NCI-H345 (cell line): ENCODE data around the gene PPP1R7.

Experiments
- DNase-seq: peaks from one replicate; lab custom pipeline; 2025; lab: John Stamatoyannopoulos, UW

PPP1R7 gene

DNA sequence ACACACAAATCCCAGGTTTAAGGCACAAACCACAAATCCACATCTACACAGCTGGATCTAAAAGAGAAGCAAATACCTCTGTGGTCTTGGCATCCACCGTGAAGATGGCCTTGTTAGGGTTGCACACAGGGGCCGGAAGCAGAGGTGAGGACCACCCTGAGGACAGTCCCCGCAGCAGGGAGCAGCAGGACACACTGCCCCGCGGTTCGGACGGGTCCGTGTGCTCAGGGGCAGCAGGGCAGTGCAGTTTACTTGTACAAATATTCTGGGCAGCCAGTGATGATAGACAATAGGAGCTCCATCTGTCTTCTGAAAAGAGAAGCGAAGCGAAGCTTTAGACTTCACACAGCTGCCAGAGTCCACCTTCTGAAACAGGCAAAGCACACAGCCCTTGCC, 9.8 kb upstream of the PPP1R7 start:
- no peak for DNase-seq

DNA sequence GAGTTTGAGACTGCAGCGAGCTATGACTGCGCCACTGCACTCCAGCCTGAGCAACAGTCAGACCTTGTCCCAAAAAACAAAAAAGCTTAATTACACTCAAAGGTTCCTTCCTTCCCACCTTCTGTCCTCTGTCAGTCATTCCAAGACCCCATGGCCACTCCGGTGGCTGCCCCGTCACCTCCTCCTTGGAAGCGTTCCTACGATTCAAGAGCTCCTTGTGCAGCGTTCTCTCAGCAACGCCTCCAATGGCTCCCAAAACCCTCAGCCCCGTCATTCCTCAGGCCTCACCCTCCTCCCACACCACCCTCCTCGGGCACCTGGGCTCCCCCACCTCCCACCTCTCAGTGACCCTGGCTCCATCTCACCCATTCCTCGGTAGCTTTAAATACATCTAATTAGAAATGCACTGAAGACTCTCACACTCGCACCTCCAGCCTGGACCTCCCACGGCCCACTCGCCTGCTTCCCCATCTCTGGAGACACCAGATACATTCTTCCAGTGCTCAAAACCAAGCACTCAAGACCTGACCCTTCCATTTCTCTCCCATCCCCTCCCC, 9.0 kb upstream of the PPP1R7 start:
- DNase-seq = no peak

DNA sequence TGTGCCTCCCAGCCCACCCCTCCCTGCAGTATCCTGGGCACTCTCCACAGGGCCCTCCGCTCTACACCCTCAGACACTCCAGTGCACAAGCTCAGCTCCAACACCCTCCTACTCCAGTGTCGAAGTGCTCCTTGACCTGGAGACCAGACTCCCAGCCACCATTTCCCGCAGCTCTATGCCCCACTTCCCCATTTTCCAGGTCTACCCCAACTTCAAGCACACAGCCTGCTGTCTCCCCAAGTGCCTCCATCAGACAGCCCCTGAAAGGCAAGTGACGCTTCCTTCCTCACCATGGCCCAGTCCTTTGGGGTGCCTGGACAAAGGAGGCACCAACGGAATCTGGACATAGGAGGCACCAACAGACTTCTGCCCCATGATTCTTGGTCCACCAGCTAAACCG, 8.2 kb upstream of the PPP1R7 start:
- no peak for DNase-seq

DNA sequence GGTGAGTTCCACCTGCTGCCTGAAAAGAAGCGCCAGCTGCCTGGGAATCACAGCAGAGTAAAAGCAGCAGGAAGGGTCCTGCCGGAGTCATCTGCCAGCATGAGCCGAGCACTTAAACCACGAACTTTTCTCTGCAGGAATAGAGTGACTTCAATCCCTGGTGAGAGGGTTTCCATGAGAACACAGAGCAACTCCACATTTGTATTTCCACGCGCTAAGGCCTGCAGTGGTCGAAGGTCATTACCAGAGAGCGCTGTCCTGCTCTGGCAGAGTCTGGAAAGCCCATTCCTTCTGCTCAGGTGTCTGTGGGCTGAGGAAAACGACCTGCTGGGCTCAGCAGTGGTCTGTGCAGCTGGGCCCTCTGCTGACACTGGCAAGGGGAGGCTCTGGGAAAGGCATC, 7.7 kb upstream of the PPP1R7 start:
- DNase-seq = no peak

DNA sequence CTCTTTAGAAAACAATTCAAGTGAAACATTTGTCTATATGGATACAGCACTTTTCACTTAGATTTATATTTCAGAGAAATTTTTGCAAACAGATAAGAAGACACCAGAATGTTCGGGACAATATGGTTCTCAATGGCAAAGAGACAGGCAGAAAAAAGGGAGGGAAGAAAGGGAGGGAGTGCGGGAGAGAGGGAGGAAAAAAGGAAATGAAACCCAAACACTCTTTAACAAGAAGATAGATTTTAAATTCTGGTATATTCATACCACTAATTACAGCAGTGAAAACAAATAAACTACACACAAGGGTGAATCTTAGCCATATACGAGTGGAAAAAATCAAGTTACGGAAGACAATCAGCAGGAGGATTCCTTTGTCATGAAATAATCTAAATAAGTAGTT, 4.0 kb upstream of the PPP1R7 start:
- no peak for DNase-seq

DNA sequence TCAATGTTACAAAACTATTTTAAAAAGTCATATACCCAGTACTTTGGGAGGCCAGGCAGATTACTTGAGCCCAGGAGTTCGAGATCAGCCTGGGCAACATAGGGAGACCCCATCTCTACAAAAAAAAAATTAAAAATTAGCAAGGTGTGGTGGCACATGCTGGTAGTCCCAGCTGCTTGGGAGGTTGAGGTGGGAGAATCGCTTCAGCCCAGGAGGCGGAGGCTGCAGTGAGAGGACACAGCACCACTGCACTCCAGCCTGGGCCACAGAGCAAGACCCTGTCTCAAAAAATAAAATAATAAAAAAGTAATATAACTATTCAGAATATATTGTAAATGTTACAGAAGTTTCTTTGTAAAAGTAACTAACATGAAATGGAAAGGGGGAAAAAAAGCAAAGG, 2.9 kb upstream of the PPP1R7 start:
- no peak for DNase-seq

DNA sequence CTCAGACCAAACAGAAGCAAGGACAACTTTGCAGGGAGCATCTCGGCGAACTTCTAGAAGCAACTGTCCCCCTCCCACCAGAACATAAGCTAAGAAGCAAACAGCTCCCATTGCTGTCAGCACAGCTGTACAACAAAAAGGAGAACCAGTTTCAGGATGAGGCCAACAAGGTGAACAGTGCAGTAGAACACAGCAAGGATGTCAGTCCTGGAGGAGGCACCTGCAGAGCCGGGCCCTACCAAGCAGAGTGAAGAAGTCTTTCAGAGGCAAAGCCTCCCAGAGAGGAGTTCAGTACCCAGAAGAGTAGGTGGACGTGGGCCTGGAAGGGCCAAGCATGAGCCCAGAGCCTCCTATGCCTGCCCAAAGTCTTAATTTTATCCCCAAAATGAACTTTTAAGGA, 2.0 kb upstream of the PPP1R7 start:
- DNase-seq = no peak

DNA sequence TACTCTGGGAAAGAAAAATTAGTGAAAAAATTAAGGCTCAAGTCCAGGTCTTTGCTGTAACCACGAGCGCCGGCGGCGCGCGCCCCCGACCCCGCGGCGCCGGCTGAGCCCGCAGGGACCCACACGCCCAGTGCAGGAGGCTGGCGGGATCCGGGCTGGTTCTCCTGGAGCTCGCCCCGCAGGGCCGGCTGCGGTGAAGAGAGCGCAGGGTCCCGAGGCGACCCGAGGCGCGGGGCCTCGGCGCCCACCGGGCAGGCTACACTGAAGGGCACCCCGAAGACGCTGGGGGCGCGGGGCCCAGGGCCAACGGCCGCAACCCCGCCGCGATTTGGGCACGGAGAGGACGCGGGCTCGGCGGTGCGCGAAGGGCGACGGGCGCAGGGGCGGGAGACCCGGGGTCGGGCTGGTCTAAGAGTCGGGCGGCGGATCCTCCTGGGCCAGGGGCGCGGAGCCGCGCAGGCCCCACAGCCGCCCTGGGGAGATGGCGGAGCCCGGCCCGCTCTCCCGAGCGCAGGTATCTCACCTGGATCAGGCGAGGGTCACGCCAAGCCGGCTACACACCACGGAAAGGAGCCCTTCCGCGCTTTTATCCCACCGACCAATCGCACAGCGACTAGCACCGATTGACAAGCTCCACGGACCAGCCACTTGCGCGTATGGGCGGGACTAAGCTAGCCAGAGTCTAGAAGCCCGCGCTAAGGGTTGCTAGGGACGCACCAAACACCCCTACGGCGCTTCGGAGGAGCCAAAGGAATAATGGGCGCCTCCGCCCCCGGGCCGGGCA, 1.2 kb upstream of the PPP1R7 start, which contains the start of gene PASK:
Gene PASK, minus strand, starts transcription at position 582 of the 784 bp plus-strand sequence. CDS start 6,440 bp downstream, outside the sequence.
- DNase-seq = peak; percentile 99

DNA sequence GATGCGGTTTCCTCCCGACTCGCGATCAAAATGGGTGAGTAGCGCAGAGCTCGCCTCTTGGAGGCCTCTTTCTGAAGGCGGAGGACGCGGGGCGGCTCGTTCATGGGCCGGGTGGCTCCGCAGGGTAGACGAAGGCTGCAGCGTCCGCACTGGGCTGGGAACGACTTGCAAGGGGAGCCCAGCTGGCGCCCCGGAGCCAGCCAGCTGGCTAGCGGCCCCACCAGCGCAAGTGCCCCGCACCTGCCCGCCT, 667 bp upstream of the PPP1R7 start:
- DNase-seq = no peak

DNA sequence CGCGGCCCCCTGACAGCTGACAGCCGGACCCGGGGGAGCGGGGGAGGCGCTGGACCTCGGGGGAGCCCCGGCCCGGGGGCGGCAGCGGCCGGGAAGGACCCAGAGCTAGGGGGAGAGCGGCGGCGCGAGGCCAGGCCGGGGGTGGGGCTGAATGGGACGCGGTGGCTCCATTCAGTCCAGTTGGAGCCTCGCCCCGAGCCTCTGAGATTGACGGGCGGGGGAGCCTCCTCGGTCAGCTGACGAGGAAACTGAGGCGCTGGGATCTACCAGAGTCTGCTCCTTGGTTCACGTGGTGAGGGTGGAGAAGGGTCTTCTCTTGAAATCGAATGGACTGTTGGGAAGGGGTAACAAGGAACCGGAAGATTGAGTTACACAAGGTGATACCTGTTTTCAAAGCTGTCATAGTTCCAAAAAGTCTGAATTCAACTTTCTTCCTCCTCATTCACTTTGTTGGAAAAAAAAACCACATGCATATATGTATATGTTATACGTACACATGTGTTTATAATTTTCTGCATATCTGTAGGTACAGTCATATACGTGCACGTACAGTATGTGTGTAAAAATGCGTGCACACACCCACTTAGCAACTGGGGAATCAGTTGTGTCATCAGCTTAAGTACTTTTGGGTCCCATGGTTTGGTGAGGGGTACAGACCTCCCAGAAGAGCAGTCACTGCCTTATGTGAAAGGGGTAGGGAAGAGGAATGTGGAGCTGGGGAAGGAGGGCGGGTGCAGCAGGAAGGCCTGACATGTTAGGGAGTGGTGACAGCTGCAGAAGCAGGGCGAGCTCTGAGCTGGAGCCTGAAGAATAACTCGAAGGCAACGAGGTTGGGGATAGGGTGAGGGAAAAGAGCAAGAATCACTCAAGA, 628 bp downstream of the PPP1R7 start:
- DNase-seq = no peak

DNA sequence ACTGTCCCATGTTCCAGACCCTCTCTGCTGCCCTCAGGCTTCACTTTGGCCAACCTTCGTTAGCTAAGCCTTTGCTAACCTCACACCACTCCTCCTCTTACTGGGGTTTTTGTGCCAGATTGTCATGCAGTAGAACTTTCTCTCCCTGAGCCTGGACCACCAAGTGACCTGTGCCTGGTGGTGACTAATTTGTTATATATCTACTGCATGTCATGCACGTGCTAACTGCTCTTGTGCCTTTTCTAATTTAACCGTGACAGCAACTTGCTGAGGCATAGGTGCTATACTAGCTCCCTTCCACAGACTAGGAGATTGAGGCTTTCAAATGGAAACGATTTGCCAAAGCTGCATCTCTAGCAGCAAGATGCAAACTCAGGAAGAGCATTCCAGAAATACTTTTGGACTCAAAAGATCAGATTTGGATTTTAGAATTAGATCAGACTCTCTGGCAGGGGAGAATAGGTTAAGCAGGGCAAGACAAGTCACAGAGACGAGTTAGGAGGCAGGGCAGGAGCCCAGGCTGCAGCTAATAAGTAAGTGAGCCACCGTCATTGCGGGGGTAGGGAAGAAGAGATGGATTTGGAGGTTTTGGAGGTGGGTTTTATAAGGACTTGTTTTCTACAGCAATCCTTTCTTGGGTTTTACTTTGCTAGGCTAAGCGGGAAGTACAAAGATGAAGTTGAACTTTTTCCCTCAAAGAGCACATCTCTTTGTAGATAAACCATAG, 1.8 kb downstream of the PPP1R7 start:
- no peak for DNase-seq

DNA sequence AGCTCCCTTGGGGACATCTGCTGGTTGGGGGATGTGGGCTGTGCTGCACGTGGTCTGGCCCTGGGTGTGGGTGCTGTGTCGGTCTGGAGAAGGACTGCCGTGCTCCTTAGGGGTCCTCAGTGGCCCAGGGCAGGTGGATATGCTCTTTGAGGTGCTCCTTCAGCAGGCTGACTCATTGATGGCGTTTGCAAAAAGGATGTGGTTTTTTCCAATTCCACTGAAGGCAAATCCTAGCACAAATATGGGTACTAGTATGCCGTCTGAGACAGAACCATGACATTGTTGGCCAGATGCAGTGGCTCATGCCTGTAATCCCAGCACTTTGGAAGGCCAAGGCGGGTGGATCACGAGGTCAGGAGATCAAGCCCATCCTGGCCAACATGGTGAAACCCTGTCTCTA, 3.3 kb downstream of the PPP1R7 start:
- DNase-seq = no peak

DNA sequence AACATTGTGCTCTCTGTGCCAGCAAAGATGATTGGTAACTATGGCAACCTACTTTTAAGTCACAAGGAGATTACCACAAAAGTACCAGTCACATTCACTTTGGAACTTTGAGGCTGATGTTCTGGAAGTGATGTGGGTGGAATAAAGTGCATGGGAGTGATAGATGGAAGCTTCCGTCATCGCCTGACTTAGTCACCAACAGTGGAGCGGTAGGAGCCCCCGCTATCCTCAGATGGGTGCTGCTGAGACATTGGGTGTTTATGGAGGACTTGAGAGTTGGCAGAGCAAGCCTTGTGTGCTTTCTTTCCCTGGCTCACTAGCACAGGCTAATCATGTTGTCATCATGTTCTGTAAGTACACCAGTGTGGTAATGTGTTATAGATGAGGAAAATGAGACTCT, 4.6 kb downstream of the PPP1R7 start:
- no peak for DNase-seq

DNA sequence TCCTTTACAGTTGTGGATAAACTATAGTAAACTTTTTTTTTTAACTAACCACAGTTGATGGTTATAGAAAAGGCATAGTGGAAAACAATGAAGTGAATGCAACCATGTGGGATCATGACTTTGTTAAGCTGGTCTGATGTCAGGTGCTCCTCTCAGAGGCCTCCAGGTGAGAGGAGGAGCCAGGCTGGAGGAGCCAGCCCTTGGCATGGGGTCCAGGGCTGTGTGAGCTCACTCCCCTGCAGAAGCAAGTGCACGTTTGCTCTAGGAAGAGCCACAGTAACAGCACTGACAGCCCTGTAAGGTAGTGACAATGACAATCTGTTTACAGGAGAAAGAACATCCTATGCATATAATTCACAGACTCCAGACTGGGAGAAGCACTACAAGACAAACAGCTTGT, 5.7 kb downstream of the PPP1R7 start:
- no peak for DNase-seq

DNA sequence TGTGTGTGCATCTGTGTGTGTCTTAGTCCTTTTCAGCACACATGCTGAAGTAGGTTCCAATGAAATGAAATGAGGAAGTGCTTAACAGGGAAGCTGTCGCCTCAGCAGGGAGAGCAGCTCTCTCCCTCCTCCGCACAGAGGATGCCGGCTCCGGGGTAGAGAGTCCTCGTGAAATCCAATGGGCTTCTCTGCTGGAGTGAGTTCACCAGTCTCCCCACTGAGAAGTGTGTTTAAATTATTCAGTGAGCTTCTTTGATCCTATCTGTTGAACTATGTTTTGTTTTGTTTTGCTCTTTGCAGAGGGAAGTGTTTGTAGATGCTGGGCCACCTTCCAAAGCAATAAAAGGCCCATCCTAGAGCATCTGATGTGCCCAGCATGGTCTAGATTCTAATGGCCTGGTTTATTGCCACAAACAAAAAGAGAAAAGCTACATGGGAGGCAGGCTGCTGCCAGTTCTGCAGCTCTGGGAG, 6.7 kb downstream of the PPP1R7 start:
- peak; percentile 80 for DNase-seq

DNA sequence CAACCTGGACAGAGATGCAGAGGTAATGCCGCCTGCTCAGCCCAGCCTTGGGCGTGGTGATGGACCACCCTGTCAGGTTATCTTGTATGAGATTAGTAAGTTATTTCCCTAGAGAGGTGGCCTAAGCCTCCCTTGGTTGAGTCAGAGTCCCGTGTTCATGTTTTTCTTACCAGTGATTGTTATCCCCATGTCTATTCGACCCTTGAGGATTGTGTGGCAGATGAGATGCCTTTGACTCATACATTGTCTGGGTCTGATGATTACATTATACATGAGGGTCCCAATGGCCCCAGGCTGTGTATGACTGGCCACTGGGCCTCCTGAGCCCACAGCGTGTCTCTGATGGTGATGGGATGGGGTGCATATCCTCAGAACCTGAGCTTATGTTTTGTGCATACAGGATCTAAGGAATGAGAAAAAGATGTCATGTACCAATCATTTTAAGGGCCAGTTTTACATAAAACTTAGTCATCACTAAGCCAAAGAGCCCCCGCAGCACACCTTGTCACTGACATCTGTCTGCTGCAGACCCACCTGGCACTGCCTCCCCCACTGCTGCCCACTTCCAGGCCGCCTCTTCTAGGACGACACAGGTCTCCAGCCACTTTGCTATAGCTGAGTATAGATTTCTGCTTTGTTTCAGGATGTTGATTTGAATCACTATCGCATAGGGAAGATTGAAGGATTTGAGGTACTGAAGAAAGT, 7.7 kb downstream of the PPP1R7 start:
- no peak for DNase-seq

DNA sequence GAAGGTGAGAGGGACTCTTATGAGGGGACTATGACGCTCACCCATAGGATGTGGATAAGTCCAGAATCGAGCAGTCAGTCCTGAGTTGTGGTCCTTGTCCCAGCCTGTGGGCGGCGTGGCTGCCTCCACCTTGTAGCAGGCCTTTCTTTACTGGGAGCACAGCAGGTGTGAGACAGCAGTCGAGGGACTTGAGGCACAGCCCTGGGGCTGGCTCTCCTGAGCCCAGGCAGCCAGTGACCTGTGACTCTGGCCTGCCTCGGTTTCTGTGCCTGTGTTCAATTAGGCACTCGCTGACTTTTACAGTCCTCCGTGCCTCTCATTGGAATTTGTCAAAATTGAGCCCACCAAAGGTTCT, 8.3 kb downstream of the PPP1R7 start:
- DNase-seq = no peak

DNA sequence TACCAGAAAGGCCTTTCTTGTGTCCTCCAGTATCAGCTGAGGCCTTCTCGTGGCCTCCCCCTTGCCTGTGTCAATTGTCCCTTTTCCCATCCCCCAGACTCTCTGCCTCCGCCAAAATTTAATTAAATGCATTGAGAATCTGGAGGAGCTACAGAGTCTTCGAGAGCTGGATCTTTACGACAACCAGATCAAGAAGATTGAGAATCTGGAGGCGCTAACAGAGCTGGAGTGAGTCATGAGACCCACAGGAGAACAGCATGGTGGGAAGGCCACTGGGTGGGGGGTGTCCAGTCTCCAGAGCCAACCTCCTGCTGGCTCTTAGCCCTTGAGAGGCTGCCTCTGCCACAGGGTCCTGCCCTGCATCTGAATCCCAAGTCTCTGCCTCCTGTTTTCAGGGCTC, 8.8 kb downstream of the PPP1R7 start:
- DNase-seq = no peak

DNA sequence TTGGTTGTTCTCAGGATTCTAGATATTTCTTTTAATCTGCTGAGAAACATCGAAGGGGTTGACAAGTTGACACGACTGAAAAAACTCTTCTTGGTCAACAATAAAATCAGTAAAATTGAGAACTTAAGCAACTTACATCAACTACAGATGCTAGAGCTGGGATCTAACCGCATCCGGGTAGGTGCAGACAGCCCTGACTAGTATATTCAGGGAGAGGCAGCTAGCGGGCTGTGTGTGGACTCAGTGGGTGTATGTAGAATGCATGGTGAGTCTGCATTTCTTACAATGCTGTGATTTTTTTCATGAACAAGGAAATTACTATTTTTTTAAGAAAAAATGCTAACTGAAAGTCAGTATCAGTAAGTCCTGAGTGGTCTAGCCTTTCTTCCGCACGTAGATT, 10.1 kb downstream of the PPP1R7 start:
- DNase-seq = no peak

DNA sequence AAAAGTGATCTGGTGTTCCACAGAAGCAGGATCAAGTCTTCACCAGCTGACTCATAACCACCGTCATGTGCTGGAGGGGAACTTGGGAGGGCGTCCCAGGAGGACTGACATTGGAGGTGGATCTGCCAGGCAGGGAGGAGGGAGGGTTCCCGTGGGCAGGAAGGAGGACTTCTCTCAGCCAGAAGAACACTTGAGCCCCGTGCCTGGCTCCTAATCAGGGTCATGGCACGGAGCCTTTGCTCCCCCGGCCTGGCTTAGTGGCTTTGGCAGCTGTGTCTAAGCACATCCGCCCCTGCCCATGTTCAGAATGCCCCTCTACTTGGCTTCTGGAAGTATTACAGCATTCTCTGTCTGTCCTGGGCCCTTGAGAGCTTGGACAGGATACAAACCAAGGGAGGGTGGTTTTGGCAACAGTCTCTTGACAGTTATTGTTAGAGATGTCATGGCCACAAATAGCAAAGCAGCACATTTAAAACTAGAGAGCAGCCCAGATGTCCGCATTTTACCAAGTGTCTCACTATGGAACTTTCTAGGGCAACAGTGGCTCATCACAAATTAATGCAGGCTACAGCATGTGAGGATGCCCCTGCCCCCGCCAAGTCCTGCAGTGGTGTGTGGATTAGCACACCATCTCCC, 11.5 kb downstream of the PPP1R7 start:
- no peak for DNase-seq

DNA sequence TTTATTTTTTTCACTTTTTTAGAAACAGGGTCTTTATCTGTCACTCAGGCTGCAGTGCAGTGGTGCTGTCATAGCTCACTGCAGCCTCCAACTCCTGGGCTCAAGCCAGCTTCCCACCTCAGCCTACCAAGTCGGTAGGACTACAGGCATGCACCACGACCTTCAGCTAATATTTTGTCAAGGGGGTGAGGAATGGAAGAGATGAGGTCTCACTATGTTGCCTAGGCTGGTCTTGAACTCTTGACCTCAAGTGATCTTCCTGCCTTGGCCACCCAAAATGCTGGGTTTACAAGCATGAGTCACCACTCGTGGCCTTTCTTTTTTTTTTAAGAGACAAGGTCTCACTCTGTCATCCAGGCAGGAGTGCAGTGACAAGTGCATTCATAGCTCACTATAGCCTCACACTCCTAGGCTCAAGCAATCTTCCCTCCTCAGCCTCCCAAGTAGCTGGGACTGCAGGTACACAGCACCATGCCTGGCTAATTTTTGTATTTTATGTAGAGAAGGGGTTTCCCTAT, 13.4 kb downstream of the PPP1R7 start:
- DNase-seq = no peak
